ENCODE data around the gene NCF2.

The NCF2 gene

DNA sequence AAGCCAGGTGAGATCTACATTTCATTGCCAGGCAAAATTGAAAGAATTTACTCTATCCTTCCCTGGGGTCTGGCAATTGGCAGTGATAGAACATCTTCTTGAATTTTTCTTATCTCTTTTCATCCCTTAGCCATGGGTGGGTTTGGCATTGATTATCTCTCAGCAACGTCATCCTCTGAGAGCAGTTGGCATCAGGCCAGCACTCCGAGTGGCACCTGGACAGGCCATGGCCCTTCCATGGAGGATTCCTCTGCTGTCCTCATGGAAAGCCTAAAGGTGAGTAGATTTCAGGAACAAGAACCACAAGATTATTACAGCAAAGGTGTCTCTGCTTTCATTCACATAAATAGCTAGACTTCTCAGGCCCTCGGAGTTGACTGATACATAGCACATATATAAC, 39.3 kb downstream of the NCF2 start:
- no peak for DNase-seq

- peak; percentile 83 for DNase-seq
Observed at GRCh38 chr1:183548116-183548515, 42.1 kb downstream of the NCF2 start.

DNA sequence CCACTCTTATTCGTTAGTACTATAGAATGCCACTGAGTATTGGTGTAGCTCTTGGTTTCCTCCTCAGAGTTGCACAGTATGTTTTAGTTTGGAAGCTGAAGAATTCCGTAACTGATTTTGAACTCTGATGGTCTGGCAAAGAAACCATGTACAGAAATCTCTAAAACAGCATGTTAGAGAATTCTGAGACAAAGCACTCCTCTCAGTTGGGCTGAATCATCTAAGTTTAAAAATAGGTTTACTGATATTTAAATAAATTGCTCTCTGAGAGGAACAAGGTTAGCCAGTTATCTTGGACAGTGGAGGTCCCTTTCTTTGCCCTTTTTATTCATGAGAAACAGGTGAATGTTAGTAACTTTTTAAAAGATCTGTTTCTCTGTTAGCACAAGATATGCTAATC, 43.8 kb downstream of the NCF2 start:
- DNase-seq = no peak

DNA sequence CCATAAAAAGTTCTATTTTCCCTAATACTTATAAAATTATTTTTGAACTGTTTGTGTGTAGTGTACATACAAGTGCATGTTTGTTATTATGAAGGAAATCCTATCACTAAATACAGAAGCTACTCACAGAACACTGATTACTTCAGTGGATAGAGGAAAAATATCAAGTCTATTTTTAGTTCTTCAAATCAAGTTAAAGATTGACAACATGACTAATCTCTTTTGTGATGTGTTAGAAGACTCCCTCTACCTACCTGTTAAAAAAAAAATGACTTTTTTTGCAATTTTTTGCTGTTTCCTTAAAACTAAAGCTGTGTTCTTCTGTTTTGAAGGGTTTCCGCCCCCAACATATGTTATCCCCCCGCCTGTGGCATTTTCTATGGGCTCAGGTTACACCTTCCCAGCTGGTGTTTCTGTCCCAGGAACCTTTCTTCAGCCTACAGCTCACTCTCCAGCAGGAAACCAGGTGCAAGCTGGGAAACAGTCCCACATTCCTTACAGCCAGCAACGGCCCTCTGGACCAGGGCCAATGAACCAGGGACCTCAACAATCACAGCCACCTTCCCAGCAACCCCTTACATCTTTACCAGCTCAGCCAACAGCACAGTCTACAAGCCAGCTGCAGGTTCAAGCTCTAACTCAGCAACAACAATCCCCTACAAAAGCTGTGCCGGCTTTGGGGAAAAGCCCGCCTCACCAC, 45.5 kb downstream of the NCF2 start:
- DNase-seq = no peak

DNA sequence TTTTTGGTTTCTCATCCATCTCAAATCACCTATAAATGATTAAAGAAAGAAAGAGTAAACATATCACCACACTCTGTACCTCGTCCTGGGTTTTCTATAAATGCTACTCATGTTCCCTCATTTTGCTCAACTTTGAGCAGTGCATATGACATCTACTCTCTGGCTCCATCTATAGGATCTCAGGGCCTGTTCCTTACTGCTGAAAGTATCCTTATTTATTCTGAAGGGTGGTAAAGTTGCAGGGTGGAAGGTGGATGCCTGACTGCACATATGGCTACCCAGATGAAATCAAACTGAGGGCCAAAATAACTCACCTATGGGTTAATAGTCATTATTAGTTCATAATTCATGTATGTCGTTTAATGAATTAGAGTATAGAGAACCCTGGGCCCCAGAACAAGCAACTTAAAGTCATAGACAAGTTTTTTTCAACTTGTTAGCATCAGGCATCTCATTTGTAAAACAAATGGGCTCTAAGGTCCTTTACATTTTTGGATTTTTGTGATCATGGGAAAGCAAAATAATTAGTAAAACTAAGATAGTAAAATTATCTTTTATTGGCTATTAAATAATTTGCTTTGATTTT, 46.5 kb downstream of the NCF2 start:
- DNase-seq = peak; percentile 20

GRCh38 chr1:183537405-183537804, 52.9 kb downstream of the NCF2 start:
- no peak for DNase-seq

DNA sequence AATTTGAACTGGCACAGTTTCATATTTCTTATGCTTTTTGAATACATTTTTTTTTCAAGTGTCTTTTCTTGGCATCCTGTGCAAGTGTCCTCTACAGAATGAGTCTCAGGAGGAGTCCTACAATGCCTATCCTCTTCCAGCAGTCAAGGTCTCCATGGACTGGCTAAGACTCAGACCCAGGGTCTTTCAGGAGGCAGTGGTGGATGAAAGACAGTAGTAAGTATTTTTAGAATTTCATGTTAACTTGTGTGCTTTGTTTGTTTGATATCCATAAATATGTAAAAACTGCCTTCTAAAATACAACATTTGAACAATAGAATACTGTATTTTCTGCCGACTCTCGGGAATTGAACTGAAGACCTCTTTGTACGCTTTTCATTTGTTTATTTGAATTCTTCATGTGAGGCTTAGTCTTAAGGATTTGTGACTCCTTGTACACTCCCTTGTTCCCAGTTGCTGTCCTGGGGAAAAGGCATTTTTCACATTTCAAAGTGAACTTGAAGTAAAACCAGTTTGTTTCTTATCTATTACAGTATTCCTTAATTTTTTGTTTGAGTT, 56.6 kb downstream of the NCF2 start:
- no peak for DNase-seq

- DNase-seq = no peak
Observed at GRCh38 chr1:183528577-183528976, 61.7 kb downstream of the NCF2 start.

DNA sequence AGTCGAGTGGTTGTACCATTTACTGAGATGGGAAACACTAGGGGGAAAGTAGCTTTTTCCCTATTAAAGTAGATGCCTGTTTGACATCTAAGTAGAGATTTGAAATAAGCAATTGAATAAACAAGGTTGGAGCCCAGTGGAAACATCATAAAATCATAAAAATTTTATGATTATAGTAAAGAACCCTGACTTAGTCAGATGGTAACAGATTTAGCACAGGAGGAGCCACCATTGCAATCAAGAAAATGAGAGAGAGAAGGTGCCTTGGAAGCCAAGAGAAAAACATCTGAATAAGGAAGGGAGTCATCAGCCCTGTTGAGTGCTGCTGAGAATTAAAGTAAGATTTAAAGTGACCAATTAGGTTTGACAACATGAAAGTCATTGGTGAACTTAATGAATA, 68.2 kb downstream of the NCF2 start:
- DNase-seq = no peak

DNA sequence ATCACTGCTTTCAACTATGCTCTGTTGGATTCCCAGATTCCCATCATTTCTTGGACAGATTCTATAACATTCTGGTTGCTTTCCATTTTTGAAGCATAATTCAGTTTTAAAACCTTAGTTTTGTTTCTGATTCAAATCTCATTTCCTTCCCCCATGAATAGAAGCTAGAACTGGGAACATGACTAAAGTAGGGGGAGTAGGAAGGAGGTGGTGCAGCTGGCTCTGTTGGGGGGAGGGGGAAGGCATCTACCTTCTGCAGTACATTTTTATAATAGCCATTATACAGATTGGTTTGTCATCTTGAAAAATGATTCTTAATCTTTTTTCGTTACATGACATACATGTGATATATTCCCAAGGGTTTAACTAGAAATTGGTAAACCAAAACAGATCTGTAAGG, 69.9 kb downstream of the NCF2 start:
- DNase-seq = no peak

DNA sequence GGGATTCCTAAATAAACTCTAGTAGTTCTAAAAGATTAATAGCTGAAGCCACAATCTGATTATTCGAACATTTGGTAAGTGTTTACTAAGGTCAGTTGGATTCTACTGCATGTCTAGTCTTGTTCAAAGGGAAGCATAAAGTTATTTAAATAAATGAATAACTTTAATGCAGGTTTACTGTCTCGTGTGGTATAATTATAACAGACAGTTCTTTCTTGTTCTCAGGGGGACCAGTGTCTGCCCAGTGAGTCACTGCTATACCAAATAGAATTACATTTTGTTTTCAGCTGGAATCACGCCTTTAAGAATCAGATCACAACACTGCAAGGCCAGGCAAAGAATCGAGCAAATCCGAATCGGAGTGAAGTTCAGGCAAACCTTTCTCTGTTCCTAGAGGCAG, 72.9 kb downstream of the NCF2 start:
- no peak for DNase-seq

DNA sequence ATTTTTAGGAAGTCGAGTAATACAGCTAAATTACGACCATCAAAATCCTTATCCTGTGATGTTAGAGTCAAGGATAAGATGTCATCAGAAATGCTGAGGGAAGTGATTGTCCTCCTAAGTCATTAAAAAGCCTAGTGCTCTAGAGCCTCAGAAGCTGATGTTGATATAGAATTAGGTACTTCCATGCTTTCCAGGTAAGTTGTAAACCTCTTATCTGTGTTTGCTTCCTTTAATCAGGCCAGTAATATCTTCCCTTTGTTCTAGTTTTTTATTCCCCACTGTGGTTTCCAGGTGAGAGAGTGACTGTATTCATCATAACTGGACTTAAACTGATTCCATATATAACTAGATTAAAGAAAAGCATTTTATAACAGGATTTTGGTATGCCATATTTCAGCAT, 73.5 kb downstream of the NCF2 start:
- DNase-seq = no peak

- no peak for DNase-seq
Observed at GRCh38 chr1:183515002-183515689, 75.1 kb downstream of the NCF2 start.

GRCh38 chr1:183514235-183514634, 76.0 kb downstream of the NCF2 start:
- no peak for DNase-seq

- no peak for DNase-seq
Observed at GRCh38 chr1:183512450-183512849, 77.8 kb downstream of the NCF2 start.

DNA sequence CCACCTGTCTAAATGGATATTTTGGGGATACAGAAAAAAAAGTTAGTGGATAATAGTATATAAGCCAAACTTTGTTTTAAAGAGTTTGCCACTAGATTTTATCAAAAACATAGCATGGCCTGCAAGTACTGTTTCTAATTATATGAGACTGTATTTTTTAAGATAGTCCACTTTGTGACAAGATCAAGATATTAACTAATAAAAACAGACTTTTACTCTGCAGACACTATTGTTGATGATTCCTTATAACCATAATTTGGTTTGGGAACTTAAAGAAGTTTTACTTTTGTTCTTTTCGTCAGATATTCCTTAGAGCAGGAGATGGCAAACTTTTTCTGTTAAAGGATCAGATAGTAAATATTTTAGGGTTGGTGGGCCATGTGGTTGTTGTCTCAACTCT, 81.6 kb downstream of the NCF2 start:
- DNase-seq = no peak

GRCh38 chr1:183506561-183506960, 83.7 kb downstream of the NCF2 start:
- DNase-seq = no peak
